ENCODE results near the gene QRFP.

QRFP gene

GRCh38 chr9:130872093-130872492 is 24.5 kb downstream of the QRFP start:
- DNase-seq (ENCODE audit: low read depth): no peak

DNA sequence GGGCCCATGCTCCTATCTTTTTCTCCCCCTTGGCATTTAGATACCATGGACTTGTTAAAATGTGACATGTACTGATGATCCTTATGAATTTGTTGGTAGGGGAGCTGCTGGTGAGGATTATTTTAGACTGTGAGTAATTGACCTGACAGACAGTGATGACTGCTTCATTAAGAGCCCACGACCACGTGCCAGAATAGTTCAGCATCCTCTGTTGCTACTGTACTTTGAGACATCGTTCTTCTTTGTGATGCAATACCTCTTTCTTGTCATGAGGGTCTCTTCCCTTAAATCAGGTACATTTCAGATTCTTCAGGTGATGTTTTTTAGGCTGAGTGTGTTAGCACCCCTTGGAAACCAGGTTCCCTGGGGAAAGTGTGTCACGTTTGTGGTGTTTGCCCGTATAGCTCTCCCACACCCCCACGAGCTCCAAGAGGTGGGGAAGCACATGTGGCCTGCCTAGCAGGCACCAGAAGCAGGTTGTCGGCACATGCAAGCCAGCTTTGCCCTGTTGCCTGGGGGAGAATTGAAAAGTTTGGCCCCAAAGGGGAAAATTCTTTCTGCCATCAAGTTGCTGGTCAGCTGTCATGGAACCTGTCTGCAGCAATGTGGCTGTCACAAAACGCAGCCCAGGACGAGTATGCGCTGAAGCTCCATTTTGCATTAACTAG is 25.1 kb downstream of the QRFP start:
- DNase-seq (ENCODE audit: low read depth): no peak

DNA sequence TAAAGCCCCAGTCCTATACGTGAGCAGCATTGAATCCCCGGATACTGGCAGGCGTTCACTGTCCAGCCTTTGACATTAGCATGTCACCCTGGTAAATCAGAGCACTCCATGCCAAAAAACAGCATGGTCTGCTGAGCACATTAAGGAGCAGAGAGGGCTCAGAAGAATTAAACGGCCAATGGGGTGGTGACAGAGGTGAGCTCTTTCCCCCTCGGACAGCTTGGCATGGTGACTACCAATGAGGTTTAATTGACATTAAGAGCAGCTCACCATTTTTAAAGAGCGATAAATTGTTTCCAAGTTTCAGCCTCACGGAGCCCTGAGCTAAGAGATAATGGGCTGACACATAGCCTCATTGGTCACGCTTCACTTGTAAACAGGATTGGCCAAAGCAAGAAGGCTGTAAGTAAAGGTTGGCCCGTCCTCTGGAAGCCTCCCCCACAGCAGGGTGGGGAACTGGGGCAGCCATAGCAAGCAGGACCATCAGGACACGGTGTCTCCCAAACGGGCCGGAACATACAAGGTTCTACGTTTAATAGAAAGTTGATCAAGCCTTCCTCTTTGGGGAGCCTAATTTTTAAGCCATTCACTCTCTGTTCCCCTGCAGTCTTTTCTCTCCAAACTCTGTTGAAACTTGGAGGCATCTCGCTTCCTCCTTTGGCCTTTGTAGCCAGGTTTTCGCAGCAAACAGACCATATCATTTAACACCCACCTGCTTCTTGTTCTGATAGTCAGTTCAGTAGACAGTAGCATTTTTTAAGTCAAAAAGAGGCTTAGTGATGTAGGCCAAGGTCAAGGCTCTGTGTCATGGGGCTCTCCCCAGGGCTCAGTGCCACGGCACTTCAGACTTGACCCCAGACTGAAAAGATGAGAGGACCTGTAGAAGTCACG is 25.9 kb downstream of the QRFP start:
- DNase-seq (ENCODE audit: low read depth): no peak

DNA sequence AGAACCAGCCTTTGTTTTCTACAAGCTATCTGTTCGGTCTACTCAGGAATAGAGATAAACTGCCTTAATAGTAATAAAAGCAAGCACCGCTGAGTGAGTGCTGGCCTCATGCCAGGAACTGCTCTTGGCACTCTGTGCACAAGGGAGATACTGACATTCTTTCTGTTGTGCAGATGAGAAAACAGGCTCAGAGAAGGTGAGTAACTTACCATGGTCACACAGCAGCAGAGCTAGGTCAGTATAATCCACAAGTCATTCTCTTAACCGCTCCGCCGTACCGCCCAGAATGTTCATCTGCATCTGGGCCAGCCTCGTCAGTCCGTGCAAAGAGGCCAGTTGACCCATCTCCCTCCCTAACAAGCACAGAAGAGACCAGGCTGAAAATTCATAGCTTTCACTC is 27.4 kb downstream of the QRFP start:
- DNase-seq (ENCODE audit: low read depth): no peak

DNA sequence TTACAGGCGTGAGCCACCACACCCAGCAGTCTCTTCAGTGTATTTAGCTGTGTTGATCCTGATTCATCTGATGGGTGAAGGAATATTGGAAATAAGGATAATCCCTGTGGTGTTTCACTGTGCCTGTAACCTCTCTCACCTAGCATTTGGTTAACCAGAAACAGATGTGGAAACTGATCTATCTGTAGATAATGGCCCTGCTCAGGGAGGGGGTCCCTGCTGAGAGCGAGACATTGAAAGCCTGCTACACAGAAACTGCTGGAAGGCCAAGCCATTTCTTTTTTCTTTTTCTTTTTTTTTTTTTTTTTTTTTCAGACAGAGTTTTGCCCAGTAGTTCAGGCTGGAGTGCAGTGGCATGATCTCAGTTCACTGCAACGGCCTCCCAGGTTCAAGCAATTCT is 28.4 kb downstream of the QRFP start:
- DNase-seq (ENCODE audit: low read depth): no peak

DNA sequence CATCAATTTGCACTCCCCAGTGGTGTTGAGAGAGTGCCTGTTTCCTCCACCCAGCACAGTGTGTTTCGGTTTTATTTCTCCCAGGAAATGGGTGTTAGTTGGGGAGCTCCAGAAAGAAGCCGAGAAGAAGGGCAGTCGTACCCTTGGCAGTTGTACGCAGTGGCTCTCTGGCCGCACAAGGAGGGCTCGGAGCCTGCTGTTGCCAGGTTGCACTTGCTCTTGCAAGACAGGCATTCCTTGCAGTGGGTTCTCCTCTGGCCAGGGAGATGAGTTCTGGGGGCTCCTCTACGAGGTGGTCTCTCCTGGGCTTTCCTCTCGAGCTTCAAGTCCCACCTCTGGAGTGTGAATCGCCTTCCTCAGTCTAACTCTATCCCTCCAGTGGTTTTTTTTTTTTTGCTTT is 29.1 kb downstream of the QRFP start:
- no peak for DNase-seq (ENCODE audit: low read depth)

- peak; percentile 32 for DNase-seq (ENCODE audit: low read depth)
These were observed 30.1 kb downstream of the QRFP start for GRCh38 chr9:130866474-130866965.

DNA sequence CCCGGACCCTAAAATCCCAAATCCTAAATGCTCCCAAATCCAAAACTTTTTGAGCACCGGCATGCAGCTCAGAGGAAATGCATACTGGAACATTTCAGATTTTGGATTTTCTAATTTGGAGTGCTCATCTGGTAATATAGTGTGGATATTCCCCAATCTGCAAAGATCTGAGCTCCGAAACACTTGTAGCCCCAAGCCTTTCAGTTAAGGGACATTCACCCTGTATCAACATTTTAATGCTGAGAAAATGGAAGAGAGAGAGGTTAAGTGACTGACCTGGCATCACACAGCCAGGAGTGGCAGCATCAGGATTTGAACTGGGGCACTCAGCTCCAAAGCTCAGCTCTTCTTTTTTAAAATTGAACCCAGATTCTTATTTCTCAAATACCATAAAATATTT is 30.7 kb downstream of the QRFP start:
- no peak for DNase-seq (ENCODE audit: low read depth)

- DNase-seq (ENCODE audit: low read depth): no peak
These were observed 32.1 kb downstream of the QRFP start for GRCh38 chr9:130864541-130864940.

GRCh38 chr9:130862747-130863146 is 33.9 kb downstream of the QRFP start:
- no peak for DNase-seq (ENCODE audit: low read depth)

DNA sequence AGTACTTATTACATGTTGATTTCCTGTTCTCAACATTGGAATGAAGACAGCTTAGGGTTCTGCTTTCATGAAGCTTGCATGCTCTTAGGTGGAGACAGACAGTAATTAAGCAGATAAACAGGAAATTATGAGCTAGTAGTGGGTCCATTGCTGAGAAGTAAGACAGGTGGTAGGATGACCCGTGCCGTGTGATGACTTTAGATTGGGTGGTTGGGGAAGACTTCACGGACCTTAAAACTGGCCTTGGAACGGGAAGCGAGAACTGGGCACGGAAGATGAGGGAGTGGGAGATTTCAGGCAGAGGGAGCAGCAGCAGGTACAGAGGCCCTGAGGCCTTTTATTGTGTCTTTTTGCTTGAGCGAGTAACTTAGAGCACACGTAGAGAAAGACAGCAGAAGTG is 34.4 kb downstream of the QRFP start:
- no peak for DNase-seq (ENCODE audit: low read depth)

DNA sequence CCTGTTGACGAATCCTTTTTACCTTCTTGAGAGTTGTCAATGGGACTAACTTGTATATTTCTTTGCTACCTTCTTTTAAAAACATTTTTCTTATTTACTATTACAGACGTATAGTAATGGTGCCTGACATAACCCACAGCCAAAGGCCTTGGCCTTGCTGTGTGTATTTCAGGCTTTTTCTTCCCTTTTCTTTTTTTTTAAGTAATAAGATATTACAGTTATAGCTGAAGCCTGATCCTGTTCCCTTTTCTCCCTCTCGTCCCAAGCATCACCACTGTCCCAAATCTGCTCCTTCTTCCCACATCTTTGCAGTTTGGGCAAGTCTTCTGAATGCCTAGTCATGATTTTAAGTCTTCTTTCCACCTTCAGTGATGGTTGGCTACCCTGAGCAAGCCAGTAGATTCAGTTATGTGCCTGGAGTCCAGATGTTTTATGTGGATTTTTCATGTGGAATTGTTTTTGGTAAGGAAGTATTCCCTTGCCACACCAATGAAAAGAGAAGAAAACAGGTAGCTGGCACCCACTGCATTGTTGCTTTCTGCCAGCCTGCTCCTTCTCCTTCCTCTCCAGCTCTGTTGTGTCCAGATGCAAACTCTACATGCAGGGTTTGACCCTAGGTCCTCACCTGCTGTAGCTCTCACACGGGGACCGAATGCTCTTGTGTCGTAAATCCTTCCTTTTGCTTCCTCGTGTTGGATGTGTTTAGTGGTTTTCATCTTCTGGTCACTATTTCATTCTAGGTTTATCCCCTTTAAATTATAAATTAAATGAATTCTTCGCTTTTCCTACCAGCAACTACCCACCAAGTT is 35.0 kb downstream of the QRFP start:
- no peak for DNase-seq (ENCODE audit: low read depth)

GRCh38 chr9:130860458-130861316 is 35.9 kb downstream of the QRFP start:
- no peak for DNase-seq (ENCODE audit: low read depth)

DNA sequence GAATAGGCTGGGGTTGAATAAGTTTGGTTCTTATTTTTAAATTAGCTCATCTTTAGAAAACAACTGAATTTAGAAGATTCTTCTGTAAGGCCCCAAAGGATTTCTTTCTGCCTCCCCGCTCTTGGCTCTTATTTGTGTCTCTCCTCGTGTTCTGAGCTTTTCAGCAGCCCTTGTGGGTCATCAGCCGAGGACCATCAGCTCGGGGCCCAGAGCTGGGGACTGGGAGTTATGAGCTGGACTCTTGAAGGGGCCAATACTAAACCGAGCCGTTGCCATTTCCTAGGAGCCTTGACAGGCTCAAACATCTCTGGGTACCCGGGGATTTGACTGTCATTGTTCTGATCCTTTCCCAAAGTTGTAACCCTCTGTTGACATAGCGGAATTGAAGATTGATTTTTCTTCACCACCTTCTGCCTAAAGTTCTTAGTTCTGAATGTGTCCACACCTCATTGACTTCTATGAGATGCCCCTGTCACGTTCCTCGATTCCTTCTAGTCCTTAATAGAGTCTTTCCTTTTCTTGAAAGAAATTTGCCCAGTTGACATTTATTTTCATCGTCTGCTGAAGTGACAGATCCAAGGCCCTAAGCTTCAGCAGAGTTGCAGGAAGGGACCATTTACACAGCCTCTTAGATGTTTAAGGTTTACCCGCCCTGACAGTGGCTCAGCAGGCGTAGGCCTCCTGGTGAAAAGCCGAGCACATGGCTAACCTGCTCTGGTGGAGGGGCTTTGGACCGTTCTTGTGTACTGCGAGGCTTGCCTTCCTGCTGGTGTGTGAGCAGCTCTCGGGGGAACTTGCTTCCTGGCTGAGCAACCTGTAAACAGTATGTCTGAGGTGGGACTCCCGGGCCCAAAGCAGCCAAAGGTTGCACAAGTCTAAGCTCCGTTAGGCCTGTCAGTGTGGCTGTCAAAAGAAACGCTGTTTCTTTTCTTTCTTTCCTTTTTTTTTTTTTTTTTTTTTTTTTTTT is 37.6 kb downstream of the QRFP start:
- DNase-seq (ENCODE audit: low read depth): no peak

- no peak for DNase-seq (ENCODE audit: low read depth)
These were observed 38.5 kb downstream of the QRFP start for GRCh38 chr9:130857864-130858738.

GRCh38 chr9:130856474-130856873 is 40.1 kb downstream of the QRFP start:
- no peak for DNase-seq (ENCODE audit: low read depth)

GRCh38 chr9:130854835-130855234 is 41.8 kb downstream of the QRFP start:
- no peak for DNase-seq (ENCODE audit: low read depth)

DNA sequence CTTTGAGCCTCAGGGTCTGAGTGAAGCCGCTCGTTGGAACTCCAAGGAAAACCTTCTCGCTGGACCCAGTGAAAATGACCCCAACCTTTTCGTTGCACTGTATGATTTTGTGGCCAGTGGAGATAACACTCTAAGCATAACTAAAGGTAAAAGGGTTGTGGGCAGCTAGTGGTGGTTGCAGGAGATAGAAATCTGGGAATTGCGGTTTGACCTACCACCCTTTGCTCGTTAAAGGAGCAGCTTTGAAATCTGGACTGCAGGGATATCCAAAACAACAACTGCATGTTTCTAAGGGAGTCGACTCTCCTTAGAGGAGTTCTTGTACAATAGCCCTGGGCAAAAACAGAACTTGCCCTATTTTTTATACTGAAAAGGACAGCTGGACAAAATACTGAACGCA is 42.5 kb downstream of the QRFP start:
- DNase-seq (ENCODE audit: low read depth): no peak

- no peak for DNase-seq (ENCODE audit: low read depth)
These were observed 43.8 kb downstream of the QRFP start for GRCh38 chr9:130852801-130853200.
